Left colon (tissue), 2 donors: ENCODE data around the gene SCNN1B. TPM values are rescaled to one million over a fixed set of nuclear protein-coding genes. Genes with fewer than 3 reads are reported as not detected.

ENCODE experiments used
- ATAC-seq: fragments of 200-7000 bp; cut with Tn5 transposase; one replicate; pipeline ENCODE4 v1.9.1; 2020; ENCODE audit warnings: mild to moderate bottlenecking, moderate library complexity
- DNase-seq, 2 donors: peaks; one replicate each; pipeline ENCODE4 v3.0.0-alpha.2; 2020
- intact Hi-C, 2 donors: fragments of 100-400 bp; cut with DNase I in 1 of 2; cut with micrococcal nuclease in 1 of 2; formaldehyde crosslinking; loops; one replicate each; pipeline versions ENCODE4 v1.11.2 to v1.14.0; 2022; cut with DNase I, micrococcal nuclease
- total RNA-seq, 2 donors: library from RNA; stranded (reverse); fragmentation: NEBNext Ultra II Directional; extraction: Animal tissue kit (Norgen Biotek cat#: 25700); gene quantifications; one replicate each; pipeline ENCODE4 v1.2.1, GENCODE V29; 2021
- donor health status: DM: no; HTN: no; CAD: no.
- donor health status: DM: yes; HTN: yes; CAD: no.

SCNN1B gene
- total RNA-seq, 2 donors from 2014 or later, result 322 to 715 TPM

DNA sequence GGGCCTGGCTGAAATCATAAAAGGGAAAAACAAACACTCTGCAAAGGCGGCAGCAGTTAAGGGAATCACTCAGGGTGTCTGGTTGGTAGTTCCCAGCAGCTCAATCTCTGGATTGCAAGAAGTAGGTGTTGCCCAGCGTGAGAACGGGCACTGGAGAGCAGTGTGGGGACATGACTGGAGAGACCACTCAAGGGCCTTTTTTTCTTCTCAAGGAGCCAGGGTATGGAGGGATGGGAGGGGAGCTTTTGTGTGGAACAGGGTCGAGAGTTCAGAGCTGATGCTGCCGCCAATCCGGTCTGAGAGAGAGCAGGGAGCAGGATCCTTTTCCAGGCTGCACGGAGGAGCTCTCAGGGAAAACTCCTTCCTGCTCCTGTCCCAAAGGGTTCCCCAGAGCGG is 15.2 kb downstream of the SCNN1B start:
- peak; percentile 90 for ATAC-seq
- peak; percentile 78 to 86 for DNase-seq
- intact Hi-C loops, result no loop called here

DNA sequence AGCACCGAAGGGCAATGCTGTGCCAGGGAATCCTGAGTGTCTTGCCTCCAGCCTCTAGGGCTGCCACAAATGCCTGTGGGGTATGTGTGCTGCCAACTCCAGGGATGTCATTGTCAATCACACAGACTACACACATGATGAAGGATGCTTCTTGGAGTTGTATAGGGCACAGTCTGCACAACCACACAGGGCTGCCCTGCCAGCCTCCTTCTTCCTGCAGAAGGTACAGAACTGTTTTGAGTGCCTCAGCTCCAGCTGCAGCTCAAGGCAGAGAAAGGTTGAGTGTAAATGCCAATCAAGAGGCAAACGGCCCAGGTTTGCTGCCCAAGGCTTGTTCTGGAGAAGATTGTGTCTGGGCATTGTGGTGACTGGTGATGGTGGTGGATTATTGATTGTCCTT is 15.6 kb downstream of the SCNN1B start:
- peak; percentile 17 for ATAC-seq
- DNase-seq, result peak in 1 of 2 donors; percentile 27

DNA sequence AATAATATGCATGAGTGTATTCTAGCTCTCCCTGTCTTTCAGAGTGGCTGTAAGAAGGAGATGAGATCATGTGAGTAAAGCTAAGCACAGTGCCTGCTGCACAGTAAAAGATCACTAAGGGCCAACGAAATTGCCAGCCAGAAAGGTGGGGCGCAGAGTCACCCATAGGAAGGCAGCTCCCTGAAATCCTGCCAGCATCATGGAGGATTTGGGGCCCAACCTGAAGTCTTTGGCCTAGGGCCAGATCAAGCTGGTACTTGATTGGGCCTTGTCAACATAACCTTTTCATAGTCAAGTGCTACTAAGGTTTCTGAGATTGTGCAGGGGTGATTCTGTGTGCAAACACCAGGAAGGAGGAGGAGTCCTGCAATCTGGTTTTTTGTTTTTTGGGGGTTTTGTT is 16.5 kb downstream of the SCNN1B start:
- intact Hi-C loops, result no loop called here
- ATAC-seq (peak; percentile 58), DNase-seq (peak; percentile 53 to 76)

More for the DNA sequence above, 15.6 kb downstream of the SCNN1B start:
- intact Hi-C loops, result no loop called here

DNA sequence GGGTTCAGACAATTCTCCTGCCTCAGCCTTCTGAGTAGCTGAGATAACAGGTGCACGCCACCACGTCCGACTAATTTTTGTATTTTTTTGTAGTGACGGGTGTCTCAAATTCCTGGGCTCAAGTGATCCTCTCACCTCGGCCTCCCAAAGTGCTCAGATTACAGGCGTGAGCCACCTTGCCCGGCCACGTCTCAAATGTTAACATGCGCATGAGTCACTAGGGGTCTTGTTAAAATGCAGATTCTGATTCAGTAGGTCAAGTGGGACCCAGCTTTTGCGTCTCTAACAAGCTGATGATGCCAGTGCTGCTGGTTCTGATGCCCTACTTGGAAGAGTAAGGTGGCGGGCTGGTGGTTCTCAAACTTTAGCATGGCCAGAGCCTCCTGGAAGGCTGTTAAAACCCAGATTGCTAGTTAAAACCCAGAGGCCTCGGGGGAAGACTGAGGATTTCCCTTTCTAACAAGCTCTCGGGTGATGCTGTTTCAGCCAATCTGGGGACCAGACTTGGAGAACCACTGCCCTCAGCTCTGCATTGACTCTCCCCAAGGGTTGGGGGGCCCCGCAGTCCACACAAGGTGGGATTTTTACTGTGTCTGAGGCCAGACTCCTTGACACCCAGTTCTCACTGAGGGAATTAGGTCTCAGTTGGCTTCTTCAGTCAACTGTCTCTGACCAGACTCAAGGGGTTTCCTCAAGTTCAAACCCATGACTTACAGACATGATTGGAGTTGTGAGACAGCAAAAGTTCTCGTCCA is 17.9 kb downstream of the SCNN1B start:
- DNase-seq, result peak in 1 of 2 donors; percentile 21
- intact Hi-C loops, result no loop called here

DNA sequence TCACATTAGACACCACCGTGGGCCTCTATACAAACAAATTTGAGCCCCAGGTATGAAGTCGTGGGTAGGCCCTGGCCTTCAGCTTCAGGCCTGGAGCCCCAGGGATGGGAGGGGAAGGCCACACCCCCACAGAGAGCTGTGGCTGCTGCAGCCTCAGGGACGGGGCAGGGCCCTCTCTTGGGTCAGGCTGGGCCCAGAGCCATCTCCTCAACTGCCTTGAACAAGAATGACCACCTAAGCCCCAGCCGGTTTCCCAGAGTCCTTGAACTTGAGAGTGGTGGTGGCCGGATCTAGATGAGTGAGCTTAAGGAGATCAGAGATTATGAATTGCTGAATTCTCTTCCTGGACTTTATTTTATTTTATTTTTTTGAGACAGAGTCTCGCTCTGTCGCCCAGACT is 18.6 kb downstream of the SCNN1B start:
- peak in 1 of 2 donors; percentile 59 for DNase-seq
- intact Hi-C loops, result no loop called here
- ATAC-seq, result no peak

More for the DNA sequence above, 17.9 kb downstream of the SCNN1B start:
- ATAC-seq, result no peak

DNA sequence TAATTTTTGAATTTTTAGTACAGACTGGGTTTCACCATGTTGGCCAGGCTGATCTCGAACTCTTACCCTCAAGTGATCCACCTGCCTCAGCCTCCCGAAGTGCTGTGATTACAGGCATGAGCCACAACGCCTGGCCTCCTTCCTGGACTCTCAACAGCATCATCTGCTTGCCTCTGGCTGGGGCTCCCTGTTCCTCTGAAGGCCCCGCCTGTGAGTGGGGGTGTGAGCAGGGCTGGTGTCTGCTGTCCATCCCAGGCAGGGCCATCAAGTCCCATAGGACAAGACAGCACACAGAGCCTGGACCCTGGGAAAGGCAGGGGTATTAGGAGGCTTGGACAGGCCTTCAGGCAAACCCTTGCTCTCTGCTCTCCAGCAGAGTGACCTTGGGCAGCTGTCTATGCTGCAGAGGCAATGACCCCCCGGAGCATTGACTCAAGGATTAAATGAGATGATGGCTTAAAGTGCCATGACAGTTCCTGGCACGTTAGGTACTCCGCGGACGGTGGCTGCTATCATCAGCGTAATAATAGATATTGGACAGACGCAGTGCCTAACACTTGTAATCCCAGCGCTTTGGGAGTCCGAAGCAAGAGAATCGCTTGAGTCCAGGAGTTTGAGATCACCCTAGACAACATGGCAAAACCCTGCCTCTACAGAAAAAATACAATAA is 19.2 kb downstream of the SCNN1B start:
- ATAC-seq, result no peak
- intact Hi-C loops, result no loop called here
- DNase-seq, result peak in 1 of 2 donors; percentile 21

DNA sequence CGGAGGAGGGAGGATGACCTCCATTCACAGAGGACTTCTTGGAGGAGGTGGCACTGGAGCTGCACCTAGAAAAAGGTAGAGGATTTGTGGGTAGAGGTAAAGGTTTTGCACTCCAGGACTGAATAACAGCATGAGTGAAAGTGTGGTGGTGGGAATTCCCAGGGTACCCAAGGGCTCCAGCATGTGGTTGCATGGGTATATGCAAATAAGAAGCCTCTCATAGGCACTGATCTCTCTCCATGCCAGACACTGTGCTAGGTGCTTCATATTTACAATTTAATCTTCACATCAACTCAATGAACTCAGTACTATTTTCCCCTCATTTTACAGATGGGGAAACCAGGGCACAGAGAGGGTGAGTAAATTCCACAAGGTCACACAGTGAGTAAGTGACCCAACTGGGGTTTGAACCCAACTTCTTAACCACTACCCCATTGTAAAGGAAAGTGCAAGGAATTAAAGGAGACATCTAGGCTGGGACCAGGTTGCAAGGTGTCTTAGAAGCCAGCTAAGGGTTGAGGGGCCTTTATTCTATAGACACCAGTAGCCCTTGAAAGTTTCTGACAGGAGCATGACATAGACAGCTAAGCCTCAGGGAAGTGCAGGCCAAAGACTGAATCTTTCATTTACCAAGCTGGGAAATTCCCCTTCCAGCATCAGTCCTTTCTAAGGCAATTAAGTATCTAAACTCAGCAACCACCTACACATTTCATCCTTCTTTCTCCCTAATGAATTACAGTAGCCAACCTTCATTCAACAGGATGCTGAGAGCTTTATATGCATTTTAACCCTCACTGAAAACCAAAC is 21.3 kb downstream of the SCNN1B start:
- intact Hi-C loops, result no loop called here
- no peak for DNase-seq
- ATAC-seq, result no peak

DNA sequence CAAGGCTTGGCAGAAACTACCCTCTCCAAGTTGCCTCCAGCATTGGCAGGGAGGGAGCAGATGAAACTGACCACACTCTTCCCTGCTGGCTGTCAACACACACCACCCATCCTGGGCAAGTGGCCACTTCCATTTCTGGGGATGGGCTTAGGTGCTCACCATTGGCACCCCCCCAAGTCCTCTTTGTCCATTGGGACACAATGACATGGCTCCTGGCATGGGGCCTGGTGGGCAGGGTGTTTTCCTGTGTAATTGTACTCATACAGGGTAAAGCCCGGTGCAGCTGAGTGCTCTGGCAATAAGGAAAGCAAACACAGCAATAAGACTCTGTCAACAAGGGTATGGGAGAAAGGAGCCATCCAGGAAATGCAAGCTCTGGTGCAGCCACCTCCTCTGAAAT is 22.6 kb downstream of the SCNN1B start:
- DNase-seq (peak; percentile 95 to 96), ATAC-seq (peak; percentile 96)
- intact Hi-C loops, result no loop called here

DNA sequence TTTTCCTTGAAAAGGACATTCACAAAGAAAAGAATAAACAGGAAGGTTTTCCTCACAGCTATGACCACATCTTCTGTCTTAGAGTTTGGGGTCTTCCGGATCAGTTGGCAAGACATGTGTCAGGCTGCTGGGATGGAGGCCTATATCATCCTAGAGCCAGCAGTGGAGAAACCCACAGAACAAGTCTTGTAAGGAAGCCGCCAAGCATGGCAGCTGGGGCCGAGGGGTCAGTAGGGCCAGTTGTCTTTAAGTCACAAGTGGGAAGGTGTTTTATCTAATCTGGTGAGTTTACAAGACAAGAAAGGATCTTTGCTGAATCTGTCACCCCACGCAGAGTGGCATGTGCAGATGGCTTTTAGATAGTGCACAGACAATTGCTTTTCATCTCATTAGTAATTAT is 25.7 kb downstream of the SCNN1B start:
- DNase-seq (no peak), ATAC-seq (no peak)
- intact Hi-C loops, result no loop called here

DNA sequence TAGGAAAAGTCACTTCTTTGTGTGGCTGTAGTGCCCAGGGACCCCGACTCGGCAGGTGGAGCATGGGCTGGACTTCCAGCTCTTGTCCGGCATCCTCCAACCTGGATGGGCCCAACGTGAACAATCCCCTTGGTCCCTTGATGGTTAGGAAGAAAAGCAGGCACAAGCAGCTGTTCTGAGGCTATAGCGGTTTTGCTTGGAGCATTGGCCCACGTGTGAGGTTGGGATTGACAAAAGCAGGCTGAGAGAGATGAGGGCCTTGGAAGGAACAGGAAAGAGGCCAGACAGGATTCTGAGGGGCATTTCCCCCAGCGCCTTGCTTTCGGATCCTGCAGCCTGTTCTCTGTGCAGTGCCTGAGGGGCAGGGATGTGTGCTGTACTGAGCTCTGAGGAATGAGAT is 28.1 kb downstream of the SCNN1B start:
- ATAC-seq, result no peak
- intact Hi-C loops, result no loop called here

DNA sequence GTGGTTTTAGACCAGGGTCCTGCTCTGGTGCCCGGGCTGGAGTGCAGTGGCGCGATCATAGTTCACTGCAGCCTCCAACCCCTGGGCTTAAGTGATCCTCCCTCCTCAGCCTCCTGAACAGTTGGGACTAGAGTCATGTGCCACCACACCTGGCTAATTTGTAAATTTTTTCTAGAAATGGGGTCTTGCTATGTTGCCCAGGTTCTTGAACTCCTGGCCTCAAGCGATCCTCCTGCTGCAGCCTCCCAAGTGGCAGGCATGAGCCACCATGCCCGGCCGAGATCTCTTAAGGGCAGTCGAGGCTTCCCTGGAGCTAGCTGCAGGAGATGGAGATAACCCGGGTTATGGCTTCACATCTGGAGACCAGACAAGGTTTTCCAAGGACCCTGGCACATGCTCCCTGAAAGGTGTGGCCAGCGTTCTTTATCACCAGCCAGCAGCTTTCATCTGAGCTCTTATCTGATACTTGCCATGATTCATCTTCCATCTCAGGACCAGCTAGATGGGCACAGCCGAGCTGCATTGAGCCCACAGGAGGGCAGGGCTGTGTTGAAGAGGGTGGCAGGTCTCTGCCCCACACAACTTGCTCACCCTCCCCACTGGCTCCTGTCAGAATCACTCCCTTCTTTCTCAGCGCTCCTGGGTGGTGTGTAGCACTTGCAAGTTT is 28.6 kb downstream of the SCNN1B start:
- DNase-seq, result peak in 1 of 2 donors; percentile 46
- intact Hi-C loops, result no loop called here
- peak; percentile 76 for ATAC-seq

More for the DNA sequence above, 28.1 kb downstream of the SCNN1B start:
- no peak for DNase-seq

DNA sequence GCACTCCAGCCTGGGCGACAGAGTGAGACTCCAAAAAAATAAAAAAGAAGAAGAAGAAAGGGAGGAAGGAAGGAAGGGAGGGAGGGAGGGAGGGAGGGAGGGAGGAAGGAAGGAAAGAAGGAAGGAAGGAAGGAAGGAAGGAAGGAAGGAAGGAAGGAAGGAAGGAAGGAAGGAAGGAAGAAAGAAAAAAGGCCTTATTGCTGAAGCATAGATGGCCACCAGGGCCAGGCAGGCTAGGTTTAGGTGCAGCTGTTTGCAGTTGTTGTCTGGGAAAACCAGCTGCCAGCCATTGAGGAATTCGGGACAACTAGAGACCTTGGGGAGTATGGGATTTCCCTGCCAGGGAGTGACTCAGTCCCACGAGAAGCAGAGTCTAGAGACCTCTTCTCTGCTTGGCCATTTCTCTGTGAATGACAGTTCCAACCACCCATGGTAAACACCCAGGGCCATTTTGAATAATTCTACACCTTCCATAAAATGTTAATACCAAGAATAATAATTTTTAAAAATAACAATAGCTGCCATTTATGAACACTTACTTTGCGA is 31.0 kb downstream of the SCNN1B start:
- DNase-seq (no peak), ATAC-seq (no peak)
- intact Hi-C loops, result no loop called here

DNA sequence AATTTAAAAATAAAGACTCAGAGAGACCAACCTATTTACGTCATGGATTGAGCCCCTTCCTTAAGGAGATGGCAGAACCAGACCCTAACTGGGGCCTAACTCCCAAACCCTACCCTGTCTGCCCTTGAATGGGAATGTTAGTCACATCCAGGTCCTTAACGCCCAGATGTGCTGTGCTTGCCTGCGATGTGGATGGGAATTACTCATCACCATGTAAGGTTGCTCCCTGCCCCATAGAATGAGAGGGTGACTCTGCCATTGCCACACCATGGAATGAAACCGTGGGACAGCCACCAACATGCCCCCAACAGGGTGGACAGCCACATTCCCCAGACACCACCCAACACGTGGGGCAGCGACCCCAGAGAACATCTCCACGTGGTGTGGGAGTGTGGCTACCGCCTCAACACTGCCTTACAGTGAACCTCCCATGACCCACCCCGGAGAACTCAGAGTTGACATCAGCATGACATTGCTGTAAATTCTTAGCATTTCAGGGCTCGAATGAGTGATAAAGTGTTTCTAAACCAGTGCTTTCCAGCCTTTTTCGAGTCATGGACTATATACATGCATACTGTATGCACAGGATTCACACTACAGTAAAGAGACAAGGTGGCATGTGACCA is 31.8 kb downstream of the SCNN1B start:
- intact Hi-C loops, result no loop called here

DNA sequence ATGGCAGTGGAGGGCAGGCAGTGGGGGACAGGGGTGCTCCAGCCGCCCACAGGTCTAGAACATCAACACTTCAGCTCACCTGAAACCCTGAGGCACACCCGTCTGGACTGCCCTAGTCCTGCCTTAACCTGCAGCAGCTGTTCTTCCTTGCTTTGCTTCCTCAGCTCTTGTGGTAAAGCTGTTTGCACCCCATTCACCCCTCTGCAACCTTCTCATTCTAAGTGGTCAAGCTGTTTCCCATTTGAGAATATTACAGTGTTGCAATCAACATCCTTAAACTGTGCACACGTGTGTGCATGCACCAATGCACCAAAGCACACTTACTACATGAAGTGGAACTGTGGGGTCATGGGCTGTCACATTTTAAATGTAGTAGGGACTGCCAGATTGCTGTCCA is 32.4 kb downstream of the SCNN1B start:
- DNase-seq, result no peak
- intact Hi-C loops, result no loop called here
- ATAC-seq, result no peak

More for the DNA sequence above, 31.8 kb downstream of the SCNN1B start:
- no peak for DNase-seq
- no peak for ATAC-seq

DNA sequence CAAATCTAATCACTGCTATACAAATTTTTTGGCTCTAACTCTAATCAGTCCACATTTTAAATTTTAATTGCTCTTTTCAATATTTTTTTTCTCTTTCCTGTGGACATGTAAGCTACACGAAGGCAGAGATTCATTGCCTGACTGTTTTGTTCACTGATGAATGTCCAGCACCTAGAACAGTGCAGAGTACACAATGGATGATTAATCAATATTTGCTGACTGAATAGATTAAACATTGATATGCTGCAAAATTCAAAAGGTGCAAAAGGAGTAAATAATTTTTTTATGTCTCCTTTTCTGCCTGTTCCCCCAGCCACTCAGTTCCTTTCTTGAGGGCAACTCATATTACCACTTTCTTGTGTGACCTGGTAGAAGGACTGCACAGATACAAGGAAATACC is 32.8 kb downstream of the SCNN1B start:
- intact Hi-C loops, result no loop called here
- DNase-seq (no peak), ATAC-seq (no peak)

DNA sequence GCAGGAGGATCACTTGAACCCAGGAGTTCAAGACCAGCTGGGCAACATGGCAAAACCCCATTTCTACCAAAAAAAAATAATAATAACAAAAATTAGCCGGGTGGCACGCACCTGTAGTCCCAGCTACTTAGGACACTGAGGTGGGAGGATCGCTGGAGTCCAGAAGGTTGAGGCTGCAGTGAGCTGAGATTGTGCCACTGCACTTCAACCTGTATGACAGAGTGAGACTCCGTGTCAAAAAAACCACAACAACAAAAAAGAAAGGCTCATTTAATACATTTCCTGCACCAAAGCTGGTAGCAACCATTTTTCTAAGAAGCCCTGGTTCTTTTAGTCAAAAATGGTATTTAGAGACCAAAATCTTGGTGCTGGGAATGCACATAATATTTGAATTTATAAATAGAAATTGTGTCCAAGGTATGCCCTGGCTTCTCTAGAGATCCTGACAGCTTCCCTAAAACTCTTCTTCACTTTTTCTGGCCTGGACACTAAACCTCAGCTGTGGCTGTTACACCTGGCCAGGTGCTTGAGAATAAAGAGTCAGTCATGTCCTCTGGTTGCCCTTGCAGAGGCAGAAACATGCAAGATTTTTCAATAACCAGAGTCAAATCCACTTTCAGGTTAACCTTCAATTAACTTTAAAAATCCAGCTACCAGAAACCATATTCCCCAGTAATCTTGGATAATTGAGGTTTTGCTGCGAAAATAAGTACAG is 35.9 kb downstream of the SCNN1B start:
- DNase-seq (no peak), ATAC-seq (no peak)
- intact Hi-C loops, result no loop called here

DNA sequence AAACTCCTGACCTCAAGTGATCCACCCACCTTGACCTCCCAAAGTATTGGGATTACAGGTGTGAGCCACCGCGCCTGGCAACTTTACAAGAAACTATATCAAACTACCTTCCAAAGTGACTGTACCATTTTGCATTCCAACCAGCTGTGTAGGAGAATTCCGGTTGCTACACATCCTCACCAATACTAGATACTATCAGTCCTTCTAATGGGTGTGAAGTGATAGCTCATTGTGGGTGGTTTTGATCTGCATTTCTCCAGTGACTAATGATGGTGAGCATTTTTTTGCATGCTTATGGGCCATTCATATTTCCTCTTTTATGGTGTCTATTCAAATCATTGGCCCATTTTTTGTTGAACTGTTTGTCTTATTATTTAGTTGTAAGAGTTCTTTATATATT is 37.7 kb downstream of the SCNN1B start:
- DNase-seq, result no peak
- no peak for ATAC-seq
- intact Hi-C loops, result no loop called here
